K562 (cell line): ENCODE results near the gene POR.

ENCODE experiments used
- EGR1 ChIP-seq: fragments of 450-650 bp; conservative IDR thresholded peaks from 2 replicates; pipeline ENCODE4 v1.6.1; 2017; ENCODE audit warnings: mild to moderate bottlenecking
- GABPB1 ChIP-seq: sonication (generic); formaldehyde crosslinking; IDR thresholded peaks from 2 replicates; pipeline ENCODE4 v1.8.0; 2022; ENCODE audit warnings: mild to moderate bottlenecking, missing genetic modification reagents
- HDAC1 ChIP-seq, 2 experiments: fragments of 450-650 bp; IDR thresholded peaks; 2 replicates each; pipeline ENCODE4 v1.6.1; 2016 to 2017; ENCODE audit warnings: inconsistent platforms in 1 of 2, mild to moderate bottlenecking in 1 of 2, moderate library complexity in 1 of 2
- SRSF9 ChIP-seq: fragments of 200-400 bp; formaldehyde crosslinking; IDR thresholded peaks from 2 replicates; pipeline ENCODE4 v1.6.1; 2017; ENCODE audit warnings: low read depth, low read length, borderline replicate concordance
- TEAD4 ChIP-seq, 2 experiments: sonication (generic) in 1 of 2; formaldehyde crosslinking in 1 of 2; IDR thresholded peaks; 2 replicates each; pipeline versions ENCODE4 v1.6.1 to v1.8.0; 2012 to 2022; ENCODE audit warnings: borderline replicate concordance in 1 of 2, inconsistent platforms in 1 of 2, low read length in 1 of 2, mild to moderate bottlenecking in 1 of 2, missing genetic modification reagents in 1 of 2
- TF ChIP-seq, protein P1 (sequence below): fragments of 250-450 bp; sonication (Bioruptor Pico); IDR thresholded peaks from 2 replicates; pipeline ENCODE4 v1.9.0; 2021; ENCODE audit warnings: mild to moderate bottlenecking
- TF ChIP-seq, protein P2 (sequence below): fragments of 450-650 bp; IDR thresholded peaks from 2 replicates; pipeline ENCODE4 v1.6.1; 2016; ENCODE audit warnings: mild to moderate bottlenecking, moderate library complexity
- TF ChIP-seq, protein P3 (sequence below), 3 experiments: IDR thresholded peaks in 2 of 3; conservative IDR thresholded peaks in 1 of 3; 2 replicates each; pipeline ENCODE4 v1.5.1; 2011 to 2012; ENCODE audit warnings: low read length in 3 of 3, mild to moderate bottlenecking in 3 of 3, control low read depth in 2 of 3, improper control_type of control experiment in 1 of 3, inconsistent platforms in 1 of 3, low read depth in 1 of 3, mixed read lengths in 1 of 3, moderate library complexity in 1 of 3; ENCODE audit not compliant: insufficient read depth in 2 of 3
- TF ChIP-seq, protein P4 (sequence below): sonication (generic); formaldehyde crosslinking; IDR thresholded peaks from 2 replicates; pipeline ENCODE4 v1.8.0; 2022; ENCODE audit warnings: mild to moderate bottlenecking, missing genetic modification reagents
- TF ChIP-seq, protein P5 (sequence below): sonication (generic); formaldehyde crosslinking; IDR thresholded peaks from 2 replicates; pipeline ENCODE4 v1.8.1; 2023; ENCODE audit warnings: mild to moderate bottlenecking, missing genetic modification reagents
- TF ChIP-seq, protein P6 (sequence below): sonication (generic); formaldehyde crosslinking; IDR thresholded peaks from 2 replicates; pipeline ENCODE4 v1.9.0; 2022; ENCODE audit warnings: mild to moderate bottlenecking, missing genetic modification reagents

DNA sequence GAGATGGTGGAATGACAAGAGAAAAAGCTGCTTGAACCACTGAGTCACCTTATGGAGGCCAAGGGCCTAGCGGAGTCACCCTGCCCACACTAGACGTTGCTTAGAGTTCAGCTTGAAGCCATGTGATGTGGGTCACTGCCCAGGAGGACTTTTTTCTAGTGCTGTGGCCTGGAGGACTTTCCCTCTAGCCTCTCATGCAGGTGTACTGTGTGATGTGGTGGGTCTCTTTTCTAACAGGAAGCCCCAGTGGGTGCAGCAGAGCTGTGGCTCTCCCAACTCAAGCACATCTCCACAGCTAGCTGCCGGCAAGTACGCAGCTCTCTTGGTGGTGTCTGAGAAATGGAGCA is 13.6 kb downstream of the POR start:
- TF ChIP-seq, protein P1, sequence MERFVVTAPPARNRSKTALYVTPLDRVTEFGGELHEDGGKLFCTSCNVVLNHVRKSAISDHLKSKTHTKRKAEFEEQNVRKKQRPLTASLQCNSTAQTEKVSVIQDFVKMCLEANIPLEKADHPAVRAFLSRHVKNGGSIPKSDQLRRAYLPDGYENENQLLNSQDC (CRISPR knock-in tag), result no peak
- TF ChIP-seq, protein P2, sequence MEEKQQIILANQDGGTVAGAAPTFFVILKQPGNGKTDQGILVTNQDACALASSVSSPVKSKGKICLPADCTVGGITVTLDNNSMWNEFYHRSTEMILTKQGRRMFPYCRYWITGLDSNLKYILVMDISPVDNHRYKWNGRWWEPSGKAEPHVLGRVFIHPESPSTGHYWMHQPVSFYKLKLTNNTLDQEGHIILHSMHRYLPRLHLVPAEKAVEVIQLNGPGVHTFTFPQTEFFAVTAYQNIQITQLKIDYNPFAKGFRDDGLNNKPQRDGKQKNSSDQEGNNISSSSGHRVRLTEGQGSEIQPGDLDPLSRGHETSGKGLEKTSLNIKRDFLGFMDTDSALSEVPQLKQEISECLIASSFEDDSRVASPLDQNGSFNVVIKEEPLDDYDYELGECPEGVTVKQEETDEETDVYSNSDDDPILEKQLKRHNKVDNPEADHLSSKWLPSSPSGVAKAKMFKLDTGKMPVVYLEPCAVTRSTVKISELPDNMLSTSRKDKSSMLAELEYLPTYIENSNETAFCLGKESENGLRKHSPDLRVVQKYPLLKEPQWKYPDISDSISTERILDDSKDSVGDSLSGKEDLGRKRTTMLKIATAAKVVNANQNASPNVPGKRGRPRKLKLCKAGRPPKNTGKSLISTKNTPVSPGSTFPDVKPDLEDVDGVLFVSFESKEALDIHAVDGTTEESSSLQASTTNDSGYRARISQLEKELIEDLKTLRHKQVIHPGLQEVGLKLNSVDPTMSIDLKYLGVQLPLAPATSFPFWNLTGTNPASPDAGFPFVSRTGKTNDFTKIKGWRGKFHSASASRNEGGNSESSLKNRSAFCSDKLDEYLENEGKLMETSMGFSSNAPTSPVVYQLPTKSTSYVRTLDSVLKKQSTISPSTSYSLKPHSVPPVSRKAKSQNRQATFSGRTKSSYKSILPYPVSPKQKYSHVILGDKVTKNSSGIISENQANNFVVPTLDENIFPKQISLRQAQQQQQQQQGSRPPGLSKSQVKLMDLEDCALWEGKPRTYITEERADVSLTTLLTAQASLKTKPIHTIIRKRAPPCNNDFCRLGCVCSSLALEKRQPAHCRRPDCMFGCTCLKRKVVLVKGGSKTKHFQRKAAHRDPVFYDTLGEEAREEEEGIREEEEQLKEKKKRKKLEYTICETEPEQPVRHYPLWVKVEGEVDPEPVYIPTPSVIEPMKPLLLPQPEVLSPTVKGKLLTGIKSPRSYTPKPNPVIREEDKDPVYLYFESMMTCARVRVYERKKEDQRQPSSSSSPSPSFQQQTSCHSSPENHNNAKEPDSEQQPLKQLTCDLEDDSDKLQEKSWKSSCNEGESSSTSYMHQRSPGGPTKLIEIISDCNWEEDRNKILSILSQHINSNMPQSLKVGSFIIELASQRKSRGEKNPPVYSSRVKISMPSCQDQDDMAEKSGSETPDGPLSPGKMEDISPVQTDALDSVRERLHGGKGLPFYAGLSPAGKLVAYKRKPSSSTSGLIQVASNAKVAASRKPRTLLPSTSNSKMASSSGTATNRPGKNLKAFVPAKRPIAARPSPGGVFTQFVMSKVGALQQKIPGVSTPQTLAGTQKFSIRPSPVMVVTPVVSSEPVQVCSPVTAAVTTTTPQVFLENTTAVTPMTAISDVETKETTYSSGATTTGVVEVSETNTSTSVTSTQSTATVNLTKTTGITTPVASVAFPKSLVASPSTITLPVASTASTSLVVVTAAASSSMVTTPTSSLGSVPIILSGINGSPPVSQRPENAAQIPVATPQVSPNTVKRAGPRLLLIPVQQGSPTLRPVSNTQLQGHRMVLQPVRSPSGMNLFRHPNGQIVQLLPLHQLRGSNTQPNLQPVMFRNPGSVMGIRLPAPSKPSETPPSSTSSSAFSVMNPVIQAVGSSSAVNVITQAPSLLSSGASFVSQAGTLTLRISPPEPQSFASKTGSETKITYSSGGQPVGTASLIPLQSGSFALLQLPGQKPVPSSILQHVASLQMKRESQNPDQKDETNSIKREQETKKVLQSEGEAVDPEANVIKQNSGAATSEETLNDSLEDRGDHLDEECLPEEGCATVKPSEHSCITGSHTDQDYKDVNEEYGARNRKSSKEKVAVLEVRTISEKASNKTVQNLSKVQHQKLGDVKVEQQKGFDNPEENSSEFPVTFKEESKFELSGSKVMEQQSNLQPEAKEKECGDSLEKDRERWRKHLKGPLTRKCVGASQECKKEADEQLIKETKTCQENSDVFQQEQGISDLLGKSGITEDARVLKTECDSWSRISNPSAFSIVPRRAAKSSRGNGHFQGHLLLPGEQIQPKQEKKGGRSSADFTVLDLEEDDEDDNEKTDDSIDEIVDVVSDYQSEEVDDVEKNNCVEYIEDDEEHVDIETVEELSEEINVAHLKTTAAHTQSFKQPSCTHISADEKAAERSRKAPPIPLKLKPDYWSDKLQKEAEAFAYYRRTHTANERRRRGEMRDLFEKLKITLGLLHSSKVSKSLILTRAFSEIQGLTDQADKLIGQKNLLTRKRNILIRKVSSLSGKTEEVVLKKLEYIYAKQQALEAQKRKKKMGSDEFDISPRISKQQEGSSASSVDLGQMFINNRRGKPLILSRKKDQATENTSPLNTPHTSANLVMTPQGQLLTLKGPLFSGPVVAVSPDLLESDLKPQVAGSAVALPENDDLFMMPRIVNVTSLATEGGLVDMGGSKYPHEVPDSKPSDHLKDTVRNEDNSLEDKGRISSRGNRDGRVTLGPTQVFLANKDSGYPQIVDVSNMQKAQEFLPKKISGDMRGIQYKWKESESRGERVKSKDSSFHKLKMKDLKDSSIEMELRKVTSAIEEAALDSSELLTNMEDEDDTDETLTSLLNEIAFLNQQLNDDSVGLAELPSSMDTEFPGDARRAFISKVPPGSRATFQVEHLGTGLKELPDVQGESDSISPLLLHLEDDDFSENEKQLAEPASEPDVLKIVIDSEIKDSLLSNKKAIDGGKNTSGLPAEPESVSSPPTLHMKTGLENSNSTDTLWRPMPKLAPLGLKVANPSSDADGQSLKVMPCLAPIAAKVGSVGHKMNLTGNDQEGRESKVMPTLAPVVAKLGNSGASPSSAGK, result no peak
- no peak for TF ChIP-seq HDAC1 (IDR thresholded peaks at IDR 0.05)
- TF ChIP-seq GABPB1 (CRISPR knock-in tag), result no peak
- TF ChIP-seq, protein P3, sequence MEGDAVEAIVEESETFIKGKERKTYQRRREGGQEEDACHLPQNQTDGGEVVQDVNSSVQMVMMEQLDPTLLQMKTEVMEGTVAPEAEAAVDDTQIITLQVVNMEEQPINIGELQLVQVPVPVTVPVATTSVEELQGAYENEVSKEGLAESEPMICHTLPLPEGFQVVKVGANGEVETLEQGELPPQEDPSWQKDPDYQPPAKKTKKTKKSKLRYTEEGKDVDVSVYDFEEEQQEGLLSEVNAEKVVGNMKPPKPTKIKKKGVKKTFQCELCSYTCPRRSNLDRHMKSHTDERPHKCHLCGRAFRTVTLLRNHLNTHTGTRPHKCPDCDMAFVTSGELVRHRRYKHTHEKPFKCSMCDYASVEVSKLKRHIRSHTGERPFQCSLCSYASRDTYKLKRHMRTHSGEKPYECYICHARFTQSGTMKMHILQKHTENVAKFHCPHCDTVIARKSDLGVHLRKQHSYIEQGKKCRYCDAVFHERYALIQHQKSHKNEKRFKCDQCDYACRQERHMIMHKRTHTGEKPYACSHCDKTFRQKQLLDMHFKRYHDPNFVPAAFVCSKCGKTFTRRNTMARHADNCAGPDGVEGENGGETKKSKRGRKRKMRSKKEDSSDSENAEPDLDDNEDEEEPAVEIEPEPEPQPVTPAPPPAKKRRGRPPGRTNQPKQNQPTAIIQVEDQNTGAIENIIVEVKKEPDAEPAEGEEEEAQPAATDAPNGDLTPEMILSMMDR (IDR thresholded peaks at IDR 0.05 in 2 of 3, conservative IDR thresholded peaks at IDR 0.05 in 1 of 3; ENCODE audit: insufficient read depth in 2 of 3, low read depth in 1 of 3, low read length in 3 of 3), result no peak
- TF ChIP-seq, protein P4, sequence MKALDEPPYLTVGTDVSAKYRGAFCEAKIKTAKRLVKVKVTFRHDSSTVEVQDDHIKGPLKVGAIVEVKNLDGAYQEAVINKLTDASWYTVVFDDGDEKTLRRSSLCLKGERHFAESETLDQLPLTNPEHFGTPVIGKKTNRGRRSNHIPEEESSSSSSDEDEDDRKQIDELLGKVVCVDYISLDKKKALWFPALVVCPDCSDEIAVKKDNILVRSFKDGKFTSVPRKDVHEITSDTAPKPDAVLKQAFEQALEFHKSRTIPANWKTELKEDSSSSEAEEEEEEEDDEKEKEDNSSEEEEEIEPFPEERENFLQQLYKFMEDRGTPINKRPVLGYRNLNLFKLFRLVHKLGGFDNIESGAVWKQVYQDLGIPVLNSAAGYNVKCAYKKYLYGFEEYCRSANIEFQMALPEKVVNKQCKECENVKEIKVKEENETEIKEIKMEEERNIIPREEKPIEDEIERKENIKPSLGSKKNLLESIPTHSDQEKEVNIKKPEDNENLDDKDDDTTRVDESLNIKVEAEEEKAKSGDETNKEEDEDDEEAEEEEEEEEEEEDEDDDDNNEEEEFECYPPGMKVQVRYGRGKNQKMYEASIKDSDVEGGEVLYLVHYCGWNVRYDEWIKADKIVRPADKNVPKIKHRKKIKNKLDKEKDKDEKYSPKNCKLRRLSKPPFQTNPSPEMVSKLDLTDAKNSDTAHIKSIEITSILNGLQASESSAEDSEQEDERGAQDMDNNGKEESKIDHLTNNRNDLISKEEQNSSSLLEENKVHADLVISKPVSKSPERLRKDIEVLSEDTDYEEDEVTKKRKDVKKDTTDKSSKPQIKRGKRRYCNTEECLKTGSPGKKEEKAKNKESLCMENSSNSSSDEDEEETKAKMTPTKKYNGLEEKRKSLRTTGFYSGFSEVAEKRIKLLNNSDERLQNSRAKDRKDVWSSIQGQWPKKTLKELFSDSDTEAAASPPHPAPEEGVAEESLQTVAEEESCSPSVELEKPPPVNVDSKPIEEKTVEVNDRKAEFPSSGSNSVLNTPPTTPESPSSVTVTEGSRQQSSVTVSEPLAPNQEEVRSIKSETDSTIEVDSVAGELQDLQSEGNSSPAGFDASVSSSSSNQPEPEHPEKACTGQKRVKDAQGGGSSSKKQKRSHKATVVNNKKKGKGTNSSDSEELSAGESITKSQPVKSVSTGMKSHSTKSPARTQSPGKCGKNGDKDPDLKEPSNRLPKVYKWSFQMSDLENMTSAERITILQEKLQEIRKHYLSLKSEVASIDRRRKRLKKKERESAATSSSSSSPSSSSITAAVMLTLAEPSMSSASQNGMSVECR, result no peak
- TF ChIP-seq EGR1, result no peak
- TF ChIP-seq SRSF9, result no peak
- TF ChIP-seq, protein P5, sequence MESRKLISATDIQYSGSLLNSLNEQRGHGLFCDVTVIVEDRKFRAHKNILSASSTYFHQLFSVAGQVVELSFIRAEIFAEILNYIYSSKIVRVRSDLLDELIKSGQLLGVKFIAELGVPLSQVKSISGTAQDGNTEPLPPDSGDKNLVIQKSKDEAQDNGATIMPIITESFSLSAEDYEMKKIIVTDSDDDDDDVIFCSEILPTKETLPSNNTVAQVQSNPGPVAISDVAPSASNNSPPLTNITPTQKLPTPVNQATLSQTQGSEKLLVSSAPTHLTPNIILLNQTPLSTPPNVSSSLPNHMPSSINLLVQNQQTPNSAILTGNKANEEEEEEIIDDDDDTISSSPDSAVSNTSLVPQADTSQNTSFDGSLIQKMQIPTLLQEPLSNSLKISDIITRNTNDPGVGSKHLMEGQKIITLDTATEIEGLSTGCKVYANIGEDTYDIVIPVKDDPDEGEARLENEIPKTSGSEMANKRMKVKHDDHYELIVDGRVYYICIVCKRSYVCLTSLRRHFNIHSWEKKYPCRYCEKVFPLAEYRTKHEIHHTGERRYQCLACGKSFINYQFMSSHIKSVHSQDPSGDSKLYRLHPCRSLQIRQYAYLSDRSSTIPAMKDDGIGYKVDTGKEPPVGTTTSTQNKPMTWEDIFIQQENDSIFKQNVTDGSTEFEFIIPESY (CRISPR knock-in tag), result no peak
- TF ChIP-seq, protein P6, sequence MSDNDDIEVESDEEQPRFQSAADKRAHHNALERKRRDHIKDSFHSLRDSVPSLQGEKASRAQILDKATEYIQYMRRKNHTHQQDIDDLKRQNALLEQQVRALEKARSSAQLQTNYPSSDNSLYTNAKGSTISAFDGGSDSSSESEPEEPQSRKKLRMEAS (CRISPR knock-in tag), result no peak
- TF ChIP-seq TEAD4 (IDR thresholded peaks at IDR 0.05; ENCODE audit: low read length), result no peak
- TF ChIP-seq TEAD4 (CRISPR knock-in tag; IDR thresholded peaks at IDR 0.05; ENCODE audit: borderline replicate concordance), result no peak
